SK-N-SH (cell line): ENCODE results near the gene COL12A1.

Source experiments
- EZH2phosphoT487 ChIP-seq: fragments of 200-600 bp; sonication (generic); IDR thresholded peaks from 2 replicates; pipeline ENCODE4 v1.6.1; 2017; ENCODE audit warnings: low read depth, mixed run types, mild to moderate bottlenecking, antibody characterized with exemption, moderate library complexity, borderline replicate concordance
- GABPA ChIP-seq: IDR thresholded peaks from 2 replicates; pipeline ENCODE4 v1.4.0; 2012; ENCODE audit warnings: low read depth, mild to moderate bottlenecking
- MXI1 ChIP-seq: IDR thresholded peaks from 2 replicates; pipeline ENCODE4 v1.6.1; 2012; ENCODE audit warnings: mild to moderate bottlenecking, low read depth, low read length, improper control_type of control experiment
- POLR2AphosphoS5 ChIP-seq: IDR thresholded peaks from 2 replicates; pipeline ENCODE4 v1.6.1; 2012; ENCODE audit warnings: low read depth, low read length
- RXRA ChIP-seq: IDR thresholded peaks from 2 replicates; pipeline ENCODE4 v1.4.0; 2012; ENCODE audit warnings: low read depth, mild to moderate bottlenecking, borderline replicate concordance
- TF ChIP-seq, protein P1 (sequence below): fragments of 200-600 bp; sonication (generic); IDR thresholded peaks from 2 replicates; pipeline ENCODE4 v1.6.1; 2017; ENCODE audit warnings: antibody characterized with exemption, mild to moderate bottlenecking, moderate library complexity
- TF ChIP-seq, protein P2 (sequence below): IDR thresholded peaks from 2 replicates; pipeline ENCODE4 v1.6.1; 2012; ENCODE audit warnings: mild to moderate bottlenecking, low read depth, low read length, moderate library complexity

DNA sequence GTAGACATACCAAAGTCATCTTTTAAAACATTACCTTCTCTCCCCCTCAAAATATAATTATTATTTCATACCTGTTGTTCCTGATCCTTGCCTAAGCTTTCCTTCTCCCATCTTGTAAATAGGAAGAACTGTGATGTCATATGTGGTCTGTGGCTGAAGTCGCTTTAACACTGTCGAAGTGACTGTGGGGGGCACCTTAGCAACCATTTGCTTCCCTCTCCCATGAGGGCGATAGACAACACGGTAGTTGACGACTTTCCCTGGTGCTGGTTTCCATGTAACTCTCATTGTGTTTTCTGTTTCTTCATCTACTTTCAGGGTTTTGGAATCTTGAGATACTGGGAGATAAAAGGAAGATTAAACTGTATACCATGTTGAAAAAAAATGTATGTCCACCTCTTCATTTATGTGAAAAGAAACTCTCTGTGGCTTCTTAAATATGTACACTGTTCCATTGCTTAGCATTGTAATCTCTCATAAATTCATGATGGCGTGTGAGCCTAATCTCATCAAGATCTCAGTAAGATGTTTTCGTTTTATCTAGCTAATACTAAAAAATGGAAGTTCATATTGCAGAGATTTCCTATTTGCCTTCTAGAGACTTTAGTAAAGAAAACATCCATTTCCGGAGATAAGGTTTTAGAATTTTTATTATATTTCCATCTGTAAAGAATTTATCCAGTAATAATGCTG is 49.5 kb downstream of the COL12A1 start:
- TF ChIP-seq GABPA (no peak), MXI1 (no peak), RXRA (no peak), EZH2phosphoT487 (no peak), POLR2AphosphoS5 (no peak)
- TF ChIP-seq, protein P1, sequence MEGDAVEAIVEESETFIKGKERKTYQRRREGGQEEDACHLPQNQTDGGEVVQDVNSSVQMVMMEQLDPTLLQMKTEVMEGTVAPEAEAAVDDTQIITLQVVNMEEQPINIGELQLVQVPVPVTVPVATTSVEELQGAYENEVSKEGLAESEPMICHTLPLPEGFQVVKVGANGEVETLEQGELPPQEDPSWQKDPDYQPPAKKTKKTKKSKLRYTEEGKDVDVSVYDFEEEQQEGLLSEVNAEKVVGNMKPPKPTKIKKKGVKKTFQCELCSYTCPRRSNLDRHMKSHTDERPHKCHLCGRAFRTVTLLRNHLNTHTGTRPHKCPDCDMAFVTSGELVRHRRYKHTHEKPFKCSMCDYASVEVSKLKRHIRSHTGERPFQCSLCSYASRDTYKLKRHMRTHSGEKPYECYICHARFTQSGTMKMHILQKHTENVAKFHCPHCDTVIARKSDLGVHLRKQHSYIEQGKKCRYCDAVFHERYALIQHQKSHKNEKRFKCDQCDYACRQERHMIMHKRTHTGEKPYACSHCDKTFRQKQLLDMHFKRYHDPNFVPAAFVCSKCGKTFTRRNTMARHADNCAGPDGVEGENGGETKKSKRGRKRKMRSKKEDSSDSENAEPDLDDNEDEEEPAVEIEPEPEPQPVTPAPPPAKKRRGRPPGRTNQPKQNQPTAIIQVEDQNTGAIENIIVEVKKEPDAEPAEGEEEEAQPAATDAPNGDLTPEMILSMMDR, result no peak
- TF ChIP-seq, protein P2, sequence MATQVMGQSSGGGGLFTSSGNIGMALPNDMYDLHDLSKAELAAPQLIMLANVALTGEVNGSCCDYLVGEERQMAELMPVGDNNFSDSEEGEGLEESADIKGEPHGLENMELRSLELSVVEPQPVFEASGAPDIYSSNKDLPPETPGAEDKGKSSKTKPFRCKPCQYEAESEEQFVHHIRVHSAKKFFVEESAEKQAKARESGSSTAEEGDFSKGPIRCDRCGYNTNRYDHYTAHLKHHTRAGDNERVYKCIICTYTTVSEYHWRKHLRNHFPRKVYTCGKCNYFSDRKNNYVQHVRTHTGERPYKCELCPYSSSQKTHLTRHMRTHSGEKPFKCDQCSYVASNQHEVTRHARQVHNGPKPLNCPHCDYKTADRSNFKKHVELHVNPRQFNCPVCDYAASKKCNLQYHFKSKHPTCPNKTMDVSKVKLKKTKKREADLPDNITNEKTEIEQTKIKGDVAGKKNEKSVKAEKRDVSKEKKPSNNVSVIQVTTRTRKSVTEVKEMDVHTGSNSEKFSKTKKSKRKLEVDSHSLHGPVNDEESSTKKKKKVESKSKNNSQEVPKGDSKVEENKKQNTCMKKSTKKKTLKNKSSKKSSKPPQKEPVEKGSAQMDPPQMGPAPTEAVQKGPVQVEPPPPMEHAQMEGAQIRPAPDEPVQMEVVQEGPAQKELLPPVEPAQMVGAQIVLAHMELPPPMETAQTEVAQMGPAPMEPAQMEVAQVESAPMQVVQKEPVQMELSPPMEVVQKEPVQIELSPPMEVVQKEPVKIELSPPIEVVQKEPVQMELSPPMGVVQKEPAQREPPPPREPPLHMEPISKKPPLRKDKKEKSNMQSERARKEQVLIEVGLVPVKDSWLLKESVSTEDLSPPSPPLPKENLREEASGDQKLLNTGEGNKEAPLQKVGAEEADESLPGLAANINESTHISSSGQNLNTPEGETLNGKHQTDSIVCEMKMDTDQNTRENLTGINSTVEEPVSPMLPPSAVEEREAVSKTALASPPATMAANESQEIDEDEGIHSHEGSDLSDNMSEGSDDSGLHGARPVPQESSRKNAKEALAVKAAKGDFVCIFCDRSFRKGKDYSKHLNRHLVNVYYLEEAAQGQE, result no peak
